Neural crest cell (in vitro differentiated cells): ENCODE data around the gene COLEC11. TPM values are rescaled to one million over a fixed set of nuclear protein-coding genes. Genes with fewer than 3 reads are reported as not detected.
A peak's percentile ranks its signal among the peaks of the same experiment; 100 is the strongest.
"Not testable (repeated sequence)": the region's sequence is repeated elsewhere in the genome, so short reads cannot be mapped to it uniquely, and the experiment has no call there.

Experiments
- DNase-seq: peaks from one replicate; pipeline ENCODE4 v3.0.0; 2021; ENCODE audit warnings: low read depth, mixed read lengths, low spot score
- H3K27ac Mint-ChIP-seq: one replicate; pipeline ENCODE4 v1.8.0; 2021; ENCODE audit warnings: mild to moderate bottlenecking, mixed read lengths; ENCODE audit not compliant: unreplicated experiment
- H3K27me3 Mint-ChIP-seq: 2 replicates; pipeline ENCODE4 v1.8.0; 2021; ENCODE audit warnings: low read depth, mild to moderate bottlenecking, mixed read lengths
- H3K36me3 Mint-ChIP-seq: 2 replicates; pipeline ENCODE4 v1.8.0; 2021; ENCODE audit warnings: low read depth, mild to moderate bottlenecking, mixed read lengths
- H3K4me1 Mint-ChIP-seq: 2 replicates; pipeline ENCODE4 v1.8.0; 2021; ENCODE audit warnings: mixed read lengths
- H3K4me3 Mint-ChIP-seq: one replicate; pipeline ENCODE4 v1.8.0; 2021; ENCODE audit warnings: mild to moderate bottlenecking, mixed read lengths
- H3K9me3 Mint-ChIP-seq: 2 replicates; pipeline ENCODE4 v1.8.0; 2021; ENCODE audit warnings: mixed read lengths
- total RNA-seq: library from RNA; stranded (reverse); gene quantifications from 2 replicates; pipeline ENCODE4 v1.2.1, GENCODE V29; 2021
- TF ChIP-seq, protein P1 (sequence below): fragments of 200-600 bp; sonication (generic); conservative IDR thresholded peaks from 2 replicates; pipeline ENCODE4 v1.5.0; 2021; ENCODE audit warnings: antibody characterized with exemption, mild to moderate bottlenecking

COLEC11 gene
- total RNA-seq, 1 donor from 2014 or later, result not detected

- H3K27ac Mint-ChIP-seq, result peak overlapping the region; percentile 36
- H3K4me1 Mint-ChIP-seq, result peaks cover 38% of the 10 kb centered on the region
- no peak for DNase-seq
- no peaks in the 10 kb centered on the region for H3K27me3 Mint-ChIP-seq
- TF ChIP-seq, protein P1, sequence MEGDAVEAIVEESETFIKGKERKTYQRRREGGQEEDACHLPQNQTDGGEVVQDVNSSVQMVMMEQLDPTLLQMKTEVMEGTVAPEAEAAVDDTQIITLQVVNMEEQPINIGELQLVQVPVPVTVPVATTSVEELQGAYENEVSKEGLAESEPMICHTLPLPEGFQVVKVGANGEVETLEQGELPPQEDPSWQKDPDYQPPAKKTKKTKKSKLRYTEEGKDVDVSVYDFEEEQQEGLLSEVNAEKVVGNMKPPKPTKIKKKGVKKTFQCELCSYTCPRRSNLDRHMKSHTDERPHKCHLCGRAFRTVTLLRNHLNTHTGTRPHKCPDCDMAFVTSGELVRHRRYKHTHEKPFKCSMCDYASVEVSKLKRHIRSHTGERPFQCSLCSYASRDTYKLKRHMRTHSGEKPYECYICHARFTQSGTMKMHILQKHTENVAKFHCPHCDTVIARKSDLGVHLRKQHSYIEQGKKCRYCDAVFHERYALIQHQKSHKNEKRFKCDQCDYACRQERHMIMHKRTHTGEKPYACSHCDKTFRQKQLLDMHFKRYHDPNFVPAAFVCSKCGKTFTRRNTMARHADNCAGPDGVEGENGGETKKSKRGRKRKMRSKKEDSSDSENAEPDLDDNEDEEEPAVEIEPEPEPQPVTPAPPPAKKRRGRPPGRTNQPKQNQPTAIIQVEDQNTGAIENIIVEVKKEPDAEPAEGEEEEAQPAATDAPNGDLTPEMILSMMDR, result no peak
- H3K36me3 Mint-ChIP-seq, result no peaks in the 10 kb centered on the region
- H3K4me3 Mint-ChIP-seq, result no peak overlapping the region
- peaks cover 3% of the 10 kb centered on the region for H3K9me3 Mint-ChIP-seq
Measured at GRCh38 chr2:3659447-3660432, 64.8 kb downstream of the COLEC11 start.

GRCh38 chr2:3660640-3661039 lies 65.7 kb downstream of the COLEC11 start:
- H3K9me3 Mint-ChIP-seq, H3K4me3 Mint-ChIP-seq, H3K36me3 Mint-ChIP-seq, H3K27me3 Mint-ChIP-seq, DNase-seq: not testable (repeated sequence)
- peaks cover 37% of the 10 kb centered on the region for H3K4me1 Mint-ChIP-seq
- peak overlapping the region; percentile 76 for H3K27ac Mint-ChIP-seq

DNA sequence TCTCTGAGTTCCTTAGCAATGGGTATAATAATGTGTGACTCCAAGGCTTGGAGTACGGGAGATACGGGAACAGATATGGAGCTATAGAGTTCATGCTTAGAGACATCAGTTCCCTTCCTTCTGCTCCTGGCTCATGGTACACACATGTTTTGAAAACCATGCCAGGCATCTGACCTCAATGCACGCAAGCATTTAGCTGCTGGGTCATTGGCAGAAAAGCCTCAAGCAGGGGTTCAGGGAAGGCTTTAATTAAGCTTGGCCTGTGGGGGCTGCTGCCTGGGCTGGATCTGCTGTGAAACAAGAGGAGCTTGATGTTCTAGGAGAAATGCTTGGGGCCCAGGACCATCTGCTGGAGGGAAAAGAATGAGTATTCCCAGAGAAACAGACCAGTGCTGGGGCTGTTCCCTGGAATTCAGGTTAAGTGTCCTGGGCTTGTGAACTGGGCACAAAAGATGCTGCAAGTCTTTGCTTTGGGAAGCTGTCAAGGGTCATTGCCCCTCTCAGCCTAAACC lies 66.3 kb downstream of the COLEC11 start:
- DNase-seq, result no peak
- Mint-ChIP-seq H3K4me3 (no peak overlapping the region), H3K27me3 (no peaks in the 10 kb centered on the region), H3K27ac (no peak overlapping the region), H3K4me1 (peaks cover 41% of the 10 kb centered on the region), H3K36me3 (no peaks in the 10 kb centered on the region), H3K9me3 (peaks cover 3% of the 10 kb centered on the region)
- TF ChIP-seq, protein P1, result no peak

DNA sequence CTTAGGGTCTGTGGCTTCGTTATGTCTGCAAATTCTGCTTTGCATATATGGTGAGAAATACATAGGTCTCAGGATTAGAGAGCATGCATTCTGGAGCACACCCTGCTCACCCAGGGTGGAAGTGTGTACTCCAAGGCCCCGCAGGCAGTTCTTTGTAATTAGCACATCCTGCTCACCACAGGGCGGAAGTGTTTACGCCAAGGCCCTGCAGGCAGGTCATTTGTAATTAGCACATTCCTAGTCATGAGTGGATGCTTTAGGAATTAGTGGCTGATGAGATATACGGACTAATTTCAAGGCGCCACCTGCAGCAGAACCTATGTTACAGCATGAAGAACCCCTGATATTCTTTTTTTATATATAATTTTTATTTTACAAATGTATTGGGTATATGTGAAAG lies 67.3 kb downstream of the COLEC11 start:
- Mint-ChIP-seq H3K27me3 (no peaks in the 10 kb centered on the region), H3K36me3 (no peaks in the 10 kb centered on the region), H3K4me3 (no peak overlapping the region), H3K9me3 (peaks cover 3% of the 10 kb centered on the region), H3K27ac (no peak overlapping the region), H3K4me1 (peaks cover 34% of the 10 kb centered on the region)
- TF ChIP-seq, protein P1, result no peak
- DNase-seq, result no peak

DNA sequence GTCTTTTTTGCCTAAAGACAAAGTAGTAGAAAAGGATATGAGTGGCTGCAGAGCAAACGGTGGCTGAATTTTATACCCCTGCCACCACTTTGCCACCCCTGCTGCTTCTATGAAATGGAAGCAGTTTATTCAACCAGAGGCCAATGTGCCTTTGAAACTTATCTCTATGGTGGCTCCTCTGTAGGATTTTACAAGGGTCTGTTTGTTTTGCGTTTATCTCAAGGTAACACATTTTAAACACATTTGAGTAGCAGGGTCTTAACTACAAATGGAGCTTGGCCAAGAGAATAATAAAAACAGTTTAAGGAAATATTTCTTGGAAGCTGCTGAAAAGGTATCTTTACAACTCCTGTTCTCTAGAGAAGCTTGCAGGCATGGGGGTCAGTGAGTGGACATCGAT lies 69.2 kb downstream of the COLEC11 start:
- no peaks in the 10 kb centered on the region for H3K27me3 Mint-ChIP-seq
- no peak overlapping the region for H3K4me3 Mint-ChIP-seq
- no peak for DNase-seq
- TF ChIP-seq, protein P1, result no peak
- H3K9me3 Mint-ChIP-seq, result peaks cover 3% of the 10 kb centered on the region
- H3K27ac Mint-ChIP-seq, result no peak overlapping the region
- H3K4me1 Mint-ChIP-seq, result peaks cover 28% of the 10 kb centered on the region
- H3K36me3 Mint-ChIP-seq, result no peaks in the 10 kb centered on the region

DNA sequence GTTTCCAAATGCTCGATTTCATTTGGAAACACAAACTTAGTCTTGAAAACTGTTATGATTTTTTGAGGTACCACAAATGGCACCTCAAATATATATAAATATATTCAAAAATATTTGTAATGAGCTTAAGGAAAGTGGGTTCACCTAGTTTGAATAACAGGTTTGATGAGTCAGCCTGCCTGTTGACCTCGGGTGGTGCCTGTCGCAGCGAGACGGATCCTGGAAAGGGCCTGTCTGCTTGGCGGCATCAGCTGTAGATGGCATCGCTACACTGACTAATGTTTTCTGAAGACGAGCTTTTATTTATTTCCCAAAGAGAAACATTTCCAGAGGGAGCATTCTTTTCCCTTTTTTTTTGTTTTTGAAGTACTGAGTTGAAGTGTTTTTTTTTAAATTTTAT lies 70.0 kb downstream of the COLEC11 start:
- Mint-ChIP-seq H3K4me1 (peaks cover 20% of the 10 kb centered on the region), H3K4me3 (no peak overlapping the region), H3K9me3 (peaks cover 3% of the 10 kb centered on the region), H3K27ac (no peak overlapping the region), H3K36me3 (no peaks in the 10 kb centered on the region), H3K27me3 (no peaks in the 10 kb centered on the region)
- no peak for DNase-seq
- TF ChIP-seq, protein P1, result no peak
